NCI-H510A (cell line): ENCODE measurements around the gene CLIC3.

Experiments used
- DNase-seq: peaks from one replicate; lab custom pipeline; 2025; lab: John Stamatoyannopoulos, UW

The CLIC3 gene

DNA sequence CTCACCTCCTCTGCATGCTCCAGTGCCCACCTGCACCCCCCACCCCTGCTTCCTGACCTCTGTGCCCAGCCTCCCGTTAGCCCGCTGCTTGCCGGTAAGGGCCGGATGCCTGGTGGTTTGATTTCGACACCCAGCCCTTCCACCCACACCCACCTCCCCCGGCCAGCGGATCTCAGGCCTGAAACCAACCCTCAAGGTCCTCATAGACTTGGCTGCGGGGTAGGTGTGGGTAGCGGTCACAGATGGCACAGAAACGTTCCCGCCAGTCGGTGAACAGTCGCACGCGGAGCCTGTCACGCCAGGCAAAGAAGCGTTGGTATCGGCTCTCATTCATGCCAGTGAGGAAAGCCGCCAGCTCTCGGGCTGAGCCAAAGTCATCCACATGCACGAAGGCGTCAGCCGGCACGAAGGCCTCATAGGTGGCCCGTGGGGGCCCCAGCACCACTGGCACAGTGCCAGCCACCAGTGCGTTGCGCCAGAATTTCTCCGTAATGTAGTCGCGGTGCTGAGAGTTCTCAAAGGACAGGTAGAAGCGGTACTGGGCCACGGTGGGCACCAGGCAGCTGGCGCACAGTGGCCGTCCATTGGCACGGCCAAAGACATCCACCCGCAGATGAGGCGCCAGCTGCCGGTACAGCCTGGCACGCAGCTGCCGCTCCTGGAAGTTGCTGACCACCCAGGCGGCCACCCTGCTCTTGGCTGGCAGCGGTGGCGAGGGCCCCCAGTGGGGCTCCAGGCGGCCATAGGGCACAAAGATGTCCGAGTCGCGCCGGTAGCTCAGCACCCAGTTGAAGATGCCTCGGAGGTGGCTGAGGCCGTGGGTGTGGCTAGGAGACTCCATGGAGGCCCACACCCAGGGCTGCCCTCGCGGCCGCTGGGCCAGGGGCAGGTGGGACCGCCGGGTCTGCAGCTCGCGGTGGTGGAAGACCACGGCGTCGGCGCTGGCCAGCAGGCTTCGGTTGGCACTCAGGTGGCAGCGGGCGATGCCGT is 34.5 kb upstream of the CLIC3 start:
- DNase-seq, result no peak

DNA sequence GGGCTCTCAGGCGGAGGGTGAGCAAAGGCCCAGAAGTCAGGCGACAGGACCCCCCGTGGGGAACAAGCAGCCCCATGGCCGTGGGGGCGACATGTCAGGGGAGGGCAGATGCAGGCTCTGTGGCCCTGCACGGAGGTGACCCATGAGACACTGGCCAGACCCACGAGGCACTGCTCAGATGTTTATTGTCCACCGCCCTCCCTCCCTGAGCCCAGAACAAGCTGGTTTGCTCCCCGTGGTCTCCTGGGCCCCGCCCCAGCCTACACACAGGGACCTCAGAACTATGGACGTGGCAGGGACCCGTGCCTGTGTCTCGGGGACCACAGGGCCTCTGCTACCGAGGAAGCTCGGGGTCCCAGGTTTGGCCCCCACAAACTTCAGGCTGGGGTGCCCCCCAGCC is 33.6 kb upstream of the CLIC3 start:
- no peak for DNase-seq

DNA sequence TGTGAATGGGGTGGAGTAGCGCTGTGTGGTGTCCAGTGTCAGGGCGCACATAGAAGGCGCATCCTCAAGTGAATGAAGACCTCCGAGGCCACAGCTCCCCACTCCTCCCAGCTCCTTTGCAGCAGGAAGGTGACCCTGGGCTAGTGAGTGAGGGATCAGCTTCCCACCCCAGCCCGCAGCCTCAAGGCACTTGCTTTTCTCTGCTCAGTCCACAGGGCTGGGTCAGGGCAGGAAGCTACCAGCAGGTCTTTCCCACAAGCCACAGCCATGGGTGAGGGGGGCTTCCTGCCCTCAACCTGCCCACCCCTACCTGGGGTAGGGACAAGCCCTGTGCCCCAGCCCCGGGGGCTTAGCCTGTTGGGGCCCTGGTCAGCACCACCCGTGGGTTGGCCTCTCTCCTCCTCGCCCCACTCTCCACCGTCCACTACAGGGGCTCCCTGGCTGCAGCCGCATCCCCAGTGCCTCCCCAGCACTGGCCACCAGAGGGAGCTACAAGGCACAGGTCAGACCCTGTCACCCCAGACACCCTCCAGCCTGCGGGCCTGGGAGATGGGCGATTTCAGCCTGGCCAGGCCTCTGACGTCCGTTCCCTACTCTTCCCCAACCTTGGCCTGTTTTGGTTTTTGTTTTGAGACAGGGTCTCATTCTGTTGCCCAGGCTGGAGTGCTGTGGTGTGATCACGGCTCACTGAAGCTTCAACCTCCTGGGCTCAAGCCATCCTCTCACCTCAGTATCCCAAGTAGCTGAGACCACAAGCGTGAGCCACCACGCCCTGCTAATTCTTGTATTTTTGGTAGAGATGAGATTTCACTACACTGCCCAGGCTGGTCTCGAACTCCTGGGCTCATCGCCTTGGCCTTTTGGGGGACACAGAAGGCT is 32.9 kb upstream of the CLIC3 start:
- DNase-seq, result no peak

DNA sequence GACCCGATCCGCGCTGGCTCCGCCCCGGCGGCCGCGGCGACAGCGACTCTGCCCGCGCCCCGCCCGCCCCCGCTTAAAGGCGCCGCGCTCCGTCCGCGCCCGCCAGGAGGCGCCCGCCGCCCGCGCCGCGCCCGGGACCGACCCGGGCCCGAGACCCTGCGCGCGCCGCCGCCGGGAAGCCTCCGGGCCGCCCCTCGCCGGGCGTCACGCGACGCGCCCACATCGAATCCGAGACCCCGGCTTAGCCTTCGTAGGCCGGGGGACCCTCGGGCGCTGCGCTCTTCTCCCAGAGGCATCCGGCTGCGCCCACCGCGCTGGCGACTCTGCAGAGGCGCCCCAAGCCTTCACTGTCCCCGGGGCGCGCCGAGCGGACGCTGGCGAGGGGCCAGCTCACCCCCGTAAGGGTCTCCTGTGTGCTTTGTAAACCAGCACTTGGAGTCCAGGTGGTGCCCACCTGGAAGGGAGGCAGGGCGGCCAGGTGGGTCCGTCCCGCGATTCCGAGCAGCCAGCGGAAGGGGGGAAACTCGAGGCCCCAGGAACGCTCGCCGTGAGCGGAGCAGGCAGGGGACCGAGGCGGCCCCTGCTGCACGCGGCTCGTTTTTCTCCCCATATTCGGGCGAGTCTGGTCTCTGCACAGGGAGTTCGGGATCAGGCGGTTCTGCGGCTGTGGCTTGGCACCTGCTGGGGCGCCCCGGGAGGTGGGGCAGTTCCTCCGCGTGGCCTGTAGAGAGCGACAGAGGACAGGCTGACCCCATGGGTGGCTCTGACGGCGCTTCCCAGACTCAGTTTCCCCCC is 32.1 kb upstream of the CLIC3 start:
- DNase-seq, result peak; percentile 65

DNA sequence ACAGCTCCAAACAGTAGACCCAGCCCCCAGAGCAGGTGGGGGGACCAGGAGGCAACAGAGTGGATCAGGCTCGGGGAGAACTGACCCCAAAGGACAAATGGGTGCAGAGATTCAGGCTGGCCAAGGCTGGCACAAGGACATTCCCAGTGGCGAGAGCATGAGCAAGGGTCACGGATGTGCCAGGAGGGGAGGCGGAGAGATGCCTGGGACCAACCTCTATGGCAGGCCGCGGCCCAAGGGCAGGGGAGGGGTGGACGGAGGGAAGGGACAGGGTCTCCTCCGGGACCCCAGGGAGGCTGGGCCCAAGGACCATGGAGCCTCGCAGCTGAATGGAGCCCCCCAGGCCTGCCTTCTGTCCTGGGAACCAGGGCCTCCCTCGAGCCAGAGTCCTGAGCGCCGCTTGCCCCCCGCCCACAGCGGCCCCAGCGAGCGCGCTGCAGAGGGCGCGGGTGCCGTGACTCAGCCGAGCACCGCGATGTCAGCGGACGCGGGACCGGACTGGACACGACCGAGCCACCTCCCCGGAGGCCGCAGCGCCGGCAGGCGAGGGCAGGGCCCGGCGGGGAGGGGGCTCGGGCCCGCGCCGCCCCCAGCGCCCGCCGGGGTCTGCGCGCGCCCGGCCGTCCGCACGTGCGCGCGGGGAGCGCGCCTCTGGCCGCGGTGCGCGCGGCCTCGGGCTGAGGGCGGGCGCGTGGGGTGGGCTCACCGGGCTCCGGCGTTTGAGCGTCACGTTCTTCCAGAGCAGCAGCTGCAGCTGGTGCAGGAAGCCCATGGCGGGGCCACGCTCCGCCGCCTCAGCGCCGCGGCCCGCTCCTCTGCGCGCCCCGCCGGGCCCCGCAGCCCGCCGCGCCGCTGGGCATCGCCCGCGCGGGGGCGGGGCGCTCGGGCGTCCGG is 31.2 kb upstream of the CLIC3 start, which contains the start of gene ABCA2:
ABCA2 (minus strand) TSS at position 869 of the 894 bp plus-strand sequence; CDS start at position 772, 97 bp downstream.
- DNase-seq, result no peak

DNA sequence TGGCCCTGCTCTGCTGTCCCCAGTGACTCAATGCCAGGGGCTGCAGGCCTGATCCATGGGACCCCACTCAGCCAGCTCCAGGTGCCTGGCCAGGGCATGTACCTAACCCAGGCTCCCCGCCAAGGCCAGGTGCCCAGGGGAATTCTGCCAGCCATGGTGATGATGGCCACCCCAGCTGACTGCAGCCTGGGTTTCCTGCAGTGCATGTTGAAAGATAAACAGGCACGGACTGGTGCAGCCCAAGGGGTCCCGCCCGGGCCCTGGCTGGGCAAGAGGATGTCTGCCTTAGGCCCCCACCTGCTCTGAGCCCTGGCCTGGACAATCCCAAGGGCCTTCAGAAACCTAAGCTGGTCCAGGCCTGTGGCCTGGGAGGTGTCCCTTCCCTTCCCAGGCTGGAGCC is 30.5 kb upstream of the CLIC3 start:
- DNase-seq, result no peak

DNA sequence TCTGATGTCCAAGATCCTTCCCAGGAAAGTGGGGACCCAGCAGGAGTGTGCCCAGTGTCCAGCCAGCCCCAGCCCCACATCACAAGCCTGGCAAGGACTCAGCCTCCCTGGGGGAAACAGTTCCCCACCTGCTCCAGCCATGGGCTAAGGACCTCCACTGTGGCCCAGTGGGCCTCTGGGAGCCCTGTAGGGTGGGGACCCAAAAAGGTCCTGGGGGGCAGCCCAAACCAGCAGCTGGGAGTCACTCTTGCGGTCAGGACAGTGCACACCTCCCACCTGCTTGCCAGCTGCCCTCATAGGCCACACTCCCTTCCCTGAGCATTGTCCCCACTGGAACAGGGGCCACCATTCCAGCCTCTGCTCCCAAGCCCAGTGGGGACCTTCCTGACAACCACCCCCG is 30.0 kb upstream of the CLIC3 start:
- no peak for DNase-seq

DNA sequence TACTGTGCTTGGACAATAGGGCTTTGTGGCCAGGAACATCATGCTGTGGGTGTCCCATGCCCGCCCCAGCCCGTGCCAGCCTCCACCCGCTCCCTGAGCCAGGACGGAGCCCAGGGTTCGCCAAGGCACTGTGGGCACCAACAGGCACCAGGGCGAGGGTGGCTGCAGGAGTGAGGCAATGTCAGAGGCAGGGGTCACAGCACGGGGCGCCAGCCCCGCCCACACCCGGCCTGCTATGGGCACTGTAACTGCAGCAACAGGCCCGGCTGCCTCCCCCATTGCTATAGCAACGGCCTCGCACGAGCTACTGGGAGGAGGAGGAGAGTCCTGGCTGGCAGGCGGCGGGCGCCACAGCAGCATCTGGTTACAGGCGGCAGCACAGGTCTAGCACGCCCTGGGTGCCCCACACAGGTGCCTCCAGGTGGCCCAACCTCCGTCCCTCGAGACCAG is 29.2 kb upstream of the CLIC3 start:
- peak; percentile 96 for DNase-seq

DNA sequence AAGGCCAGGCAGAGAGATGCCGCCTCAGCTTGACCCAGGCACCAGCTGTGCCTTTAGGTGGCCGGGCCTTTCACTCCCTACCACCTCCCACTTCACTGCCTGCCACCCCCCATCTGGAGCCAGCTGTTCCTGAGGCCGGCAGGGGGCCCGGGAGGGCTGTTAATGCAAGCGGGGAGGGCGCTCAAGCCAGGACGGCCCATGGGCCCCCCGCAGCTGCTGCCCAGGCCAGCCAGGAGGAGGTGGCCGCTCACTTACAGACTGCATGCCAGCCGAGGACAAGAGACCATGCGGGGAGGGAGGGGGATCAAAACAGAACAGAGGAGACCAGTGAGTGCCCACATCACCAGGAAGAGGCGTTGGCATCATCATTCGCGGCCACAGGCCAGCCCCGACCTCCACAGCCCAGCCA is 27.2 kb upstream of the CLIC3 start:
- no peak for DNase-seq

DNA sequence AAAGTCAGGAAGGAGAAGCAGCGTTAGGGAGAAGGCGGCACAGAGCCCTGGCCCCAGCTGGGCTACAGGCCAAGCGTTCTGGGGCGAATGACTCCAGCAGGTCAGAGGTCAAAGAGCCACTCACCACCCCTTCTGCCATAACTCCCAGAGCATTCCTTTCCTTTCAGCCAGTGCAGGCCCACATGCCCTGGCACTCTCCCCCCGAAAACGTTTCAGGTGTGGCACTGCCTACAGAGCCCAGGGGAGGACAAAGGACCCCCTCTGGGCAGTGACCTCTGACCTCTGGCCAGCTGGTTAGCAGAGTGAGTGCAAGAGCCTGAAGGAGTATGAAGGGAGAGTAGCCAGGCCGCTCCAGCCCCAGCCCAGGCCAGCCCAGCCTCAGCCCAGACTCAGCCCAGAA is 26.8 kb upstream of the CLIC3 start:
- no peak for DNase-seq

DNA sequence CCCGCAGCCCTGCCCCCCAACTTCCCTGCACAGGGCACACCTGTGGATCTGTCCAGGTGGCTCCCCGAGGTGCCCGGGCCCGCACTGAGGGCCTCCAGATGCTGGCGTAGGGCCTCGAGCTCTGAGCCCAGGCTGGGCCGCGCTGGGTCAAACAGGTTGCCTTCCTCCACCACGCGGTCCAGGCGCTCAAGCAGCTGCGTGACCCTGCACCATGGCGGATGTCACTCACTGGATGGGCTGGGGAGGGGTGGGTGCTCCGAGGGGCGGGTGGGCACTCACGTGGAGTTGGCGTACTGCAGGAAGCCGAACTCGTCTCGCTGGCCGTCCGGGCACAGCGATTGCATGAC is 26.3 kb upstream of the CLIC3 start:
- DNase-seq, result no peak

DNA sequence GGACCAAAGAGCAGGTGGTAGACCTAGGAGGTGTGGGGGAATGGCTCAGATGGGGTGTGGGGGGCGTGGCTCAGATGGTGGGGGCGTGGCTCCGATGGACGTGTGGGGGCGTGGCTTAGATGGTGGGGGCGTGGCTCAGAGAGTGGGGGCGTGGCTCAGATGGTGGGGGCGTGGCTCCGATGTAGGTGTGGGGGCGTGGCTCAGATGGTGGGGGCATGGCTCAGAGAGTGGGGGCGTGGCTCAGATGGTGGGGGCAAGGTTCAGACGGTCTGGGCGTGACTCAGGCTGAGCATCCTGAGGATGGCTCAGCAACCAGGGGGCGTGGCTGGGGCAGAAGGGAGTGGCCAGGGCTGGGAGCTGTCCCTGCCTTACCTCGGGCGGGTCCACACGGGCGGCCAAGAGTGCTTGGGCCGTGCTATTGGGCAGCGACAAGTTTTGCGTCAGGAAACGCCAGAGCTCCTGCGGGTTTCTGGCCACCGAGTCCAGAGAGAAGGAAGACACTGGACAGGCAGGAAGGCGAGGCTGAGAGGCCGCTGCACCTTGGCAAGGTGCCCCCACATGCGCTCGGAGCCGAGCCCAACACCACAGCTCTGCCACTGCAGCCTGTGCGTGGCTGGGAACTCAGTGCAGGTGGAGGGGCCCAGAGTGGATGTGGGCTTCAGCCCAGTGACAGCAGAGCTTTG is 25.8 kb upstream of the CLIC3 start:
- no peak for DNase-seq

DNA sequence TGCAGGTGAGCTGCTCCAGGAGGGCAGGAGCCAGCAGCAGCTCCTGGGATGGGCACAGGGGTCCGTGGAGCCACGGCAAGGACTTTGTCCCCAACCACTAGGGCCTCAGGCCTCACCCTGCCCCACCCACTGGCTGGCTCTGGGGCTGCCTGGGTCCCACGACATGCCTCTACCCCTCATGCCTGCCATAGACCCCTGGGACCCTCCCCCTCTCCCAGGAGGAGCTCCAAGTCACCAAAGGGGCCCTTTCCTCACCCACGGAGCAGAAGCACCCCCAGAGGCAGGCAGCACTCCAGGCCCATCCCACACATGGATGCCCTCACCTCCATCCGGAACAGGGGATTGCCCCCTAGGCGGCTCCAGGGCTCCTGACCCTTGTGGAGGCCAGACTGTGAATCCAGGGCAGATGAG is 25.2 kb upstream of the CLIC3 start:
- no peak for DNase-seq

DNA sequence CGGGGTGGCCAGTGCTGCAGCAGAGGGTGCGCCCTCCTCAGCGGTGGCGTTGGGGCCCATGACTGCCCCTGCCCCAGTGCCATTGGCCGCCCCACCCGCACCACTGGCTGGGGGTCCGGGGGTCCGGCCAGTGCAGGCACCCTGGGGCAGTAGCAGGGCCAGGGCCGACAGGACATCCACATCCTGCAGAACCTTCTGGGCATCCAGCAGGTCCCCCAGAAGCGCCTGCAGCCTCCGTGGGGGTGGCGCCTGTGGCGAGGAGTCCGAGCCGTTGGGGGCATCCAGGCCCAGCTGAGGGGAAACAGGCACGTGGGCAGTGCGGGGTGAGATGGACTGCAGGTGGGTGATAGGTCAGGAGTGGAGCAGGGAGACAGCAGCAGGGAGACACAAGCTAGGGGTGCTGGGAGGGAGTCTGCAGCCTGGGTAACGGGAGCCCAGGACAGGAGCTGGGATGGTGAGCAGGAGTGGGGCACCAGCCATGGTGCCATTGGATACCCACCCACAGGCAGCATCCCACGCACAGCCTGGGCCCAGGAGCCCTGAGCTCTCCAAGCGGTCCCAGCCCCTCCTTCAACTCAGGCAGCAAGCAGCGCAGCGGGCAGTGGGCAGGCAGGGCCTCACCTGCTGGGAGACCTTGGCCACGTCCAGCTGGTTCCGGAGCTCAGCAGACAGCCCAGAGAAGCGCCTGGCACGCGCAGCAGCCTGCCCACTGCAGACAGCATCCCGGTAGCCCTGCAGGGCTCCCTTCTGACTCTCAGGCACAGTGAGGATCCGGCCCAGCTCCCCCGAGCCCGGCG is 24.6 kb upstream of the CLIC3 start:
- DNase-seq, result no peak

DNA sequence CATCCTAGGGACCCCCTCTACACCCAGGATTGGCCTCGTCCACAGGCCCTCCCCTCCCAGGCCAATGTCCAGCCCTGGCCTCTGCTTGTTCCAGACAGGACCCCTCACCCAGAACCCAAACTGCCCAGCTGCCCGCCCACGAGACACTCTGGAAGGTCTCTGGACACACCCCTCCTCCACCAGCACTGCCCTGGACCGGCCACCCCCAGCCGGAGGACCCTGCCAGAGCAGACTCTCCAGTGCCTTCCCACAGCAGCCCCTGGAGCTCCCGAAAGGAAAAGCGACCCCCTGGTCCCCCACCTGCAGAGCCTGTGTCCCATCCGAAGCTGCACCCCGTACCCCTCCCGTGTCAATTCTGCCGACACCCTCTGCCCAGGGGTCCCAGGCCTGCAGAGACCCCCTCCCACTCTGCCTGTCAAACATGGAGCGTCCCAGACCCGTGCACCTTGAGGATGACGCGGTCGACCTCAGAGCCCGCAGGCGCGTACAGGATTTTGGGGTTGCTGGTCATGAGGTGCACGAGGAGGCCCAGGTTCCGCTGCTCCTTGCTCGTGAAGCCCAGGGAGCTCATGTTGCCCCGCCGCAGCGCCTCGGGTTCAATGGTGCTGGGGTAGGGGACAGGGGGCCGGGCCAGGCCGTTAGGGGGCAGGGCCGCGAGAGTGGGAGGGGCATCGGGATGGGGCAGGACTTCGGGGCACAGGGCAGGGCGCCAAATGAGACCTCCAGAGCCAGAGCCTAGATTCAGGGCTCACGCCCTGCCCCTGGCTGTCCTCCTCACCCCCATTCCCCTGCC is 23.7 kb upstream of the CLIC3 start:
- no peak for DNase-seq

DNA sequence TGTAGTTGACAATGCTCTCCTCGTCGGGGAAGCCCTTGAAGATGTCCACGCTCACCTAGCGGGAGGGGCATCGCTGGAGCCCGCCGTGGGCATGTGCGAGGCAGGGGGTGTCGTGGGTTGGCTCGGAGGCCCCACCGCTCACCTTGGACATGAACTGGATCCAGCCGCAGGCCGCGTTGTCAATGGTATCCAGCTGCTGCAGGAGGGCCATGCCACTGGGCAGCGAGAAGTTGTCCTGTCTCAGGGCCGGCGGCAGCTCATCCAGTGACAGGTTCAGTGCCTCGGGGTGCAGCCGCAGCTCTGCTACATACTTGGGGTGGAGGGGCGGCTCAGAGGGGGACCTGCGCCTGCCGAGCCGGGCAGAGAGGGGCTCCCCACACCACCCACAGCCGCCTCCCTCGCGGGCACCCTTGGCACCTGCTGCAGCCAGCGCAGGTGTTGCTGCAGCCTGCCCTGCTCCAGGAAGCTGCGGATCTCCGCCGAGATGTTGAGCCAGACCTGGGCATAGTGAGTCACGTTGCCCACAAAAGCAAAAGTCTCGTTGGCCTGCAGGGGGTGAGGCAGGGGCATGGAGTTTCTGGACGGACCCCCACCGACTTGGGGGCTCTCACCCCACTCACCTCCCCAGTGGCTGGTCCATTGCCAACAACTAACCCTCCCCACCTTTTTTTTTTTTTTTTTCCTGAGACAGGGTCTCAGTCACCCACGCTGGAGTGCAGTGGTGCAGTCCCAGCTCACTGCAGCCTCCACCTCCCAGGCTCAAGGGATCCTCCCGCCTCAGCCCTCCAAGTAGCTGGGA is 22.6 kb upstream of the CLIC3 start:
- DNase-seq, result no peak

DNA sequence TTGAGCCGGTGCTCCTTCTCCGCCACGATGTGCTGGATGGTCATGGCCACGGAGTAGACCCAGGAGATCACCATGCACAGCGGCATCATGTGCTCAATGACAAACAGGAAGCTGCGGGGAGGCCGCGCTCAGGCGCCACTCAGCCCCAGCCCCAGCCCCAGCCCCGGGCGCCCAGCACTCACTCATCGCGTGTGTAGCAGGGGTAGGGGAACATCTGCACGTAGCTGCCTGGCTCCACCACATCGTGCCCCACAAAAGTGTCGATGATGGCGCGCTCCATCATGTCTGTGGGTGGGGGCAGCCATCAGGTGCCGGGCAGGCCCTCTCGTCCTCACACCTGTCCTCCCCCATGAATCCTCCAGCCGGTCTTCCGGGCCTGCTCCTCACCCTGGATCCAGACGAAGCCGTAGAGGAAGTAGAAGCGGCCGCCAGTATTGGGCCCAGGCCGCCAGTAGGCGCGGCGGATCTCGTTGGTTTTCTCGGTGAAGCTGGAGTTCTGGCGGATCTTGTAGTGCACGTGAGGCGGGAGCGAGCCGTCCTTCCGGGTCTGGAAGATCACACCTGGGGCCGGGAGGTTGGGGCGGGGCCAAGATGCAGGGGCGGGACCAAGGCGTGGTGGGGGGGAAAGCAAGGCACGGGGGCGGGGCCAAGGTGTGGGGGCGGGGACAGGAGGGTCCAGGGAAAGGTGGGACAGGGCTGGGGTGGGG is 21.6 kb upstream of the CLIC3 start:
- DNase-seq, result no peak
